Gastroesophageal sphincter (tissue), 3 donors: ENCODE data around the gene MMP28.

ENCODE experiments used
- POLR2A ChIP-seq, 2 donors: fragments of 450-650 bp; IDR thresholded peaks; one replicate each; pipeline ENCODE4 v1.6.1; 2017; ENCODE audit warnings: antibody characterized with exemption in 2 of 2, mild to moderate bottlenecking in 2 of 2, moderate library complexity in 1 of 2
- POLR2AphosphoS5 ChIP-seq: sonication (generic); formaldehyde crosslinking; IDR thresholded peaks from one replicate; pipeline ENCODE4 v1.6.1; 2017; ENCODE audit warnings: antibody characterized with exemption
- TF ChIP-seq, protein P1 (sequence below), 4 experiments: fragments of 200-600 bp in 2 of 4; fragments of 450-650 bp in 2 of 4; sonication (generic) in 1 of 4; IDR thresholded peaks; one replicate each; pipeline ENCODE4 v1.5.1; 2017 to 2019; ENCODE audit warnings: antibody characterized with exemption in 4 of 4, mild to moderate bottlenecking in 2 of 4, moderate library complexity in 2 of 4

DNA sequence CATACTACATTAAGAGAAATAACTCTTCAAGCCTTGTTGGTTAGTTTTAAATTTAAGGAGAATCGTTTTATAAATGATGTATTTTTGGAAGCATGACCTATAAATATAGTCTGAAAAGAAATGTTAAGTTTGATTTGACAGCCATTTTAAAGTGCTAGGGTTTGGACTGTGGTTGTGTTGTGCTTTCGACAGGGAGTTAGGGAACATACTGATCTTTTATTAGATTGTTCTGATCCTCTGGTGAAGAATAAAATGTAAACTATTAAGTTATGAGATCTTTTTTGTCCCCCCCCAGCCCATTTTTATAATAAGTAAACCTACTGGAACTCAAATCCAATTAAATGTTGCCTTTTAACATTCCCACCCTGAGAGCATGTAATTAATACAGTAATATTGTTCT, 25.9 kb upstream of the MMP28 start:
- no peak for TF ChIP-seq POLR2A (IDR thresholded peaks at IDR 0.05)
- TF ChIP-seq POLR2AphosphoS5: peak; percentile 67
- TF ChIP-seq, protein P1, sequence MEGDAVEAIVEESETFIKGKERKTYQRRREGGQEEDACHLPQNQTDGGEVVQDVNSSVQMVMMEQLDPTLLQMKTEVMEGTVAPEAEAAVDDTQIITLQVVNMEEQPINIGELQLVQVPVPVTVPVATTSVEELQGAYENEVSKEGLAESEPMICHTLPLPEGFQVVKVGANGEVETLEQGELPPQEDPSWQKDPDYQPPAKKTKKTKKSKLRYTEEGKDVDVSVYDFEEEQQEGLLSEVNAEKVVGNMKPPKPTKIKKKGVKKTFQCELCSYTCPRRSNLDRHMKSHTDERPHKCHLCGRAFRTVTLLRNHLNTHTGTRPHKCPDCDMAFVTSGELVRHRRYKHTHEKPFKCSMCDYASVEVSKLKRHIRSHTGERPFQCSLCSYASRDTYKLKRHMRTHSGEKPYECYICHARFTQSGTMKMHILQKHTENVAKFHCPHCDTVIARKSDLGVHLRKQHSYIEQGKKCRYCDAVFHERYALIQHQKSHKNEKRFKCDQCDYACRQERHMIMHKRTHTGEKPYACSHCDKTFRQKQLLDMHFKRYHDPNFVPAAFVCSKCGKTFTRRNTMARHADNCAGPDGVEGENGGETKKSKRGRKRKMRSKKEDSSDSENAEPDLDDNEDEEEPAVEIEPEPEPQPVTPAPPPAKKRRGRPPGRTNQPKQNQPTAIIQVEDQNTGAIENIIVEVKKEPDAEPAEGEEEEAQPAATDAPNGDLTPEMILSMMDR (IDR thresholded peaks at IDR 0.05): no peak
